Endothelial cell of umbilical vein (primary cell): Measurements from ENCODE around the gene TGM4. TPM values are rescaled to one million over a fixed set of nuclear protein-coding genes. Genes with fewer than 3 reads are reported as not detected.
A peak's percentile ranks its signal among the peaks of the same experiment; 100 is the strongest.

Experiments
- BruUV-seq: library from RNA; stranded (reverse); fragments of 400-500 nt; replicated peaks from 2 replicates; lab custom pipeline; 2021; lab: Mats Ljungman, UMichigan
- CTCF ChIA-PET: fragments of 300-600, 350-600 bp; sonication (Branson Sonifier 250); formaldehyde crosslinking; loops from one replicate; lab custom pipeline; 2021; ENCODE audit warnings: antibody characterized with exemption, inconsistent platforms; lab: Charles Lee
- POLR2A ChIA-PET: fragments of 300-600, 350-600 bp; sonication (Branson Sonifier 250); formaldehyde crosslinking; loops from one replicate; lab custom pipeline; 2021; ENCODE audit warnings: antibody characterized with exemption, inconsistent platforms; lab: Charles Lee
- DNase-seq: peaks from one replicate; pipeline ENCODE4 v3.0.0-alpha.2; 2011; ENCODE audit warnings: low read depth, low spot score
- FAIRE-seq: peaks from 2 replicates; lab custom pipeline; 2011; peaks lifted over from hg19 to GRCh38; lab: Jason Lieb, UNC
- H2AFZ ChIP-seq: 2 replicates; pipeline ENCODE4 v1.6.0; 2012; ENCODE audit warnings: low read depth, low read length, control low read depth, inconsistent platforms
- H3K27ac ChIP-seq: 2 replicates; pipeline ENCODE4 v1.5.1; 2011; ENCODE audit warnings: low read depth, mild to moderate bottlenecking, control low read depth, low read length, moderate library complexity; ENCODE audit not compliant: insufficient read depth
- H3K27me3 ChIP-seq, 2 experiments: 2 replicates each; pipeline versions ENCODE4 v1.6.0 to v1.6.1; 2011; ENCODE audit warnings: low read length in 2 of 2, mixed read lengths in 1 of 2; ENCODE audit not compliant: control insufficient read depth in 2 of 2, insufficient read depth in 2 of 2
- H3K36me3 ChIP-seq, 2 experiments: 2 replicates in 1 of 2; 3 replicates in 1 of 2; pipeline ENCODE4 v1.5.1; 2011; ENCODE audit warnings: low read length in 2 of 2, mild to moderate bottlenecking in 1 of 2, moderate library complexity in 1 of 2; ENCODE audit not compliant: control insufficient read depth in 2 of 2, insufficient read depth in 2 of 2; ENCODE audit errors: extremely low read depth in 1 of 2
- H3K4me1 ChIP-seq: 3 replicates; pipeline ENCODE4 v1.5.1; 2011; ENCODE audit warnings: mild to moderate bottlenecking, low read length; ENCODE audit not compliant: control insufficient read depth, insufficient read depth; ENCODE audit errors: extremely low read depth
- H3K4me2 ChIP-seq: 2 replicates; pipeline ENCODE4 v1.6.1; 2011; ENCODE audit warnings: low read length, control low read depth, mixed read lengths; ENCODE audit not compliant: insufficient read depth
- H3K4me3 ChIP-seq, 3 experiments: fragments of 200-600 bp in 1 of 3; sonication (generic), shearing (Covaris generic) in 1 of 3; replicated peaks in 1 of 3; 2 replicates each; pipeline ENCODE4 v1.5.1; 2011 to 2016; ENCODE audit warnings: control low read depth in 3 of 3, low read length in 3 of 3, mild to moderate bottlenecking in 2 of 3, inconsistent platforms in 1 of 3, low read depth in 1 of 3, moderate library complexity in 1 of 3; ENCODE audit not compliant: insufficient read depth in 1 of 3
- H3K79me2 ChIP-seq: 2 replicates; pipeline ENCODE4 v1.6.0; 2012; ENCODE audit warnings: low read length, inconsistent platforms; ENCODE audit not compliant: control insufficient read depth, insufficient read depth
- H3K9ac ChIP-seq: replicated peaks from 2 replicates; pipeline ENCODE3; 2011; ENCODE audit warnings: low read length, control low read depth; ENCODE audit not compliant: insufficient read depth; ENCODE audit errors: extremely low read depth
- H3K9me1 ChIP-seq: replicated peaks from 3 replicates; pipeline ENCODE4 v1.6.0; 2011; ENCODE audit warnings: mild to moderate bottlenecking, low read length; ENCODE audit not compliant: control insufficient read depth, insufficient read depth; ENCODE audit errors: extremely low read depth
- H3K9me3 ChIP-seq: replicated peaks from 2 replicates; pipeline ENCODE4 v1.5.1; 2012; ENCODE audit warnings: low read length, inconsistent platforms; ENCODE audit not compliant: control insufficient read depth, insufficient read depth
- H4K20me1 ChIP-seq: replicated peaks from 2 replicates; pipeline ENCODE3; 2011; ENCODE audit warnings: mild to moderate bottlenecking, low read length; ENCODE audit not compliant: control insufficient read depth, insufficient read depth; ENCODE audit errors: extremely low read depth
- EZH2 ChIP-seq: IDR thresholded peaks from 2 replicates; pipeline ENCODE4 v1.6.1; 2012; ENCODE audit warnings: borderline replicate concordance, low read depth, mild to moderate bottlenecking, moderate library complexity, low read length, inconsistent platforms; ENCODE audit not compliant: severe bottlenecking
- FOS ChIP-seq: IDR thresholded peaks from 2 replicates; pipeline ENCODE4 v1.6.1; 2011; ENCODE audit warnings: mild to moderate bottlenecking, low read length, moderate library complexity, borderline replicate concordance; ENCODE audit not compliant: insufficient read depth
- GATA2 ChIP-seq: IDR thresholded peaks from 2 replicates; pipeline ENCODE4 v1.7.0; 2011; ENCODE audit warnings: low read depth, mild to moderate bottlenecking, moderate library complexity, mixed read lengths, low read length; ENCODE audit not compliant: insufficient read length, insufficient read depth
- JUN ChIP-seq: IDR thresholded peaks from 2 replicates; pipeline ENCODE4 v1.6.1; 2011; ENCODE audit warnings: borderline replicate concordance, low read depth; ENCODE audit not compliant: insufficient read length, insufficient read depth
- MYC ChIP-seq: IDR thresholded peaks from one replicate; pipeline ENCODE4 v1.6.1; 2011; ENCODE audit warnings: mild to moderate bottlenecking, low read depth, low read length
- POLR2A ChIP-seq: IDR thresholded peaks from 2 replicates; pipeline ENCODE4 v1.6.1; 2012; ENCODE audit warnings: low read depth, mild to moderate bottlenecking, control low read depth, low read length
- POLR2AphosphoS5 ChIP-seq: IDR thresholded peaks from 2 replicates; pipeline ENCODE4 v1.6.1; 2012; ENCODE audit warnings: low read depth, mild to moderate bottlenecking, control low read depth, low read length, moderate library complexity; ENCODE audit not compliant: insufficient read depth
- dilution Hi-C: fragments of 300-500 bp; cut with MboI; formaldehyde crosslinking; loops from one replicate; pipeline ENCODE4 v1.15.0; 2019; ENCODE audit warnings: low sequenced_read_pairs; ENCODE audit not compliant: extremely low pct_ligation_motif_present
- intact Hi-C: fragments of 100-400 bp; cut with micrococcal nuclease; formaldehyde crosslinking; loops from one replicate; pipeline ENCODE4 v1.10.0; 2022
- polyA plus RNA-seq, 4 experiments: library from polyadenylated mRNA; depleted of rRNA in 3 of 4; stranded (reverse) in 3 of 4; unstranded in 1 of 4; fragments of >200 nt; gene quantifications; 2 replicates each; pipeline versions ENCODE4 v1.2.1 to v1.2.3, GENCODE V29; 2011 to 2012; ENCODE audit warnings: missing spikeins in 1 of 4
- total RNA-seq: library from RNA; stranded (reverse); gene quantifications from 2 replicates; pipeline ENCODE4 v1.2.3, GENCODE V29; 2021
- TF ChIP-seq, protein P1 (sequence below): IDR thresholded peaks from 2 replicates; pipeline ENCODE4 v1.6.1; 2011; ENCODE audit not compliant: insufficient read depth, insufficient read length
- TF ChIP-seq, protein P2 (sequence below), 2 donors: IDR thresholded peaks; 1 replicate in 1 of 2; 2 replicates in 1 of 2; pipeline ENCODE4 v1.5.1; 2011; ENCODE audit warnings: low read length in 2 of 2, mild to moderate bottlenecking in 2 of 2, moderate library complexity in 2 of 2, control low read depth in 1 of 2, inconsistent platforms in 1 of 2, low read depth in 1 of 2; ENCODE audit not compliant: insufficient read depth in 1 of 2; ENCODE audit errors: extremely low read depth in 1 of 2

Gene TGM4
- total and polyA plus RNA-seq, 2 donors (not counting 3 experiments of a cell fraction or from before 2014, with no cell fraction given): 0.11 to 0.24 TPM

DNA sequence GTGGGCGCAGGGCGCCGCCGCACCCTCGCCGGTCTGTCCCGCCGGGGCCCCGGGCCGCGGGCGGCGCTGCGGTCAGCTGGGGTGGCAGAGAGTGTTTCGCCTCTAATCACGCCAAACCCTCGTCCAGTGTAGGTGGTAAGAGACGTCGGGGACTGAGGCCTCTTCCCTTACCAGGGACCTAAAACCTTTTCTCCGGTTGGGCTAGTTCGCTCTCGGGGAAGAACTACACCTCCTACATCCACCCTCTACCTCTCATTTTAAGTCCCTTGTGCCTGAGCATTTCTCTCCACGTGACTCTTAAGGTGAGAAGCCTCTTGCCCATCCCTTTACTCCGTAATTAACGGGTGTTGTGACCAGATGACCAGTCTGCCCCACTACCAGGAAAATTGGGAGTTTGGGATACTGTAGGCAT, 12.2 kb upstream of the TGM4 start:
- ChIA-PET CTCF (no interaction called here), POLR2A (interaction anchor here (0.8 to 1.0 kb wide), 2 partner anchors 20 to 72 kb away, joined by 3 to 4 read pairs; no protein-coding TSS in a partner anchor)
- Histone ChIP-seq H3K4me1 (peaks cover 7% of the 10 kb centered on the region), H3K9ac (peak overlapping the region; percentile 95), H3K9me1 (no peaks in the 10 kb centered on the region), H3K27ac (peak overlapping the region; percentile 71), H3K4me2 (peak overlapping the region; percentile 99), H4K20me1 (no peaks in the 10 kb centered on the region), H2AFZ (peak overlapping the region; percentile 92), H3K9me3 (no peaks in the 10 kb centered on the region), H3K27me3 (no peaks in the 10 kb centered on the region), H3K36me3 (no peaks in the 10 kb centered on the region), H3K79me2 (peaks cover 6% of the 10 kb centered on the region), H3K4me3 (peak overlapping the region; percentile 66 to 88 (median 72))
- FAIRE-seq (peak; percentile 58), DNase-seq (peak; percentile 47)
- BruUV-seq: no TSS peak
- dilution Hi-C loops: no loop called here
- TF ChIP-seq JUN (no peak), MYC (no peak), POLR2AphosphoS5 (no peak), GATA2 (no peak), FOS (no peak), POLR2A (no peak)
- TF ChIP-seq, protein P1, sequence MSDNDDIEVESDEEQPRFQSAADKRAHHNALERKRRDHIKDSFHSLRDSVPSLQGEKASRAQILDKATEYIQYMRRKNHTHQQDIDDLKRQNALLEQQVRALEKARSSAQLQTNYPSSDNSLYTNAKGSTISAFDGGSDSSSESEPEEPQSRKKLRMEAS: peak; percentile 25
- intact Hi-C loops: no loop called here

DNA sequence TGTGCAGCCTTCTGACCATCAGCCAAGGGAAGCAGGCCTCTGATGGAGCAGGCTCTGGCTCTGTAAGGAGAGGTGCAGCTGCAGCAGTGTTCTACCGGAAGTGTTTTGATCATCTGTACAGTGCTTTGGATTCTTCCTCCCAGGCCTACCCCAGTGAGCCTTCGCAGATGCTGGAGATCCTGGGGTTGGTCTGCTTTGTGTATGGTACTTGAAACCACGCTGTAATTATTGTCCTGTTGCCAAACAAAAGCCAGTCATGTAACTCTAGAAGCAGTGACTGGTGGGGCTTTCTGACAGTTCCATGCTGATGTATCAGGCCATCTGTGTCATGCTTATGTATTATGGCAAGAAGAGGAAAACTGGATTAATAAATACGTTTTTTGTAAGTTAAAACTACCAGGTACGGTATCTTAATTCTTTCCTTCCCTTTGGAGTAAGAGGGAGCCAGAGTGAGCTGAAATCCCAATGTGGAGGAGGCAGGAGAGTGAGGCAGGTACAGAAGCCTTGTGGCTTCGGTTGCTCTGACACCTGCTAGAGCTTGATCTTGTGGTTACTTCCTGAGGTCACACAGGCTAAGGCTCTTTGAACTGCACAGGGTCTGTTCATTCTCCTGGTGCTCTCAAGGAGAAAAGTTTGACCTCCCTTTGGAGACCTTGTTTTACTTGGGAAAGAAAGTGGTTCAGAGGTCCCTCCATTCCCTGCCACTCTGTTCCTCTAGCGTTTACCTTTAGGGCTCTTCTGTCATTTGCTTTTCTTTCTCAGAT, 9.0 kb upstream of the TGM4 start:
- no TSS peak for BruUV-seq
- DNase-seq: no peak
- H3K9me3 ChIP-seq: no peaks in the 10 kb centered on the region
- H4K20me1 ChIP-seq: no peaks in the 10 kb centered on the region
- H3K79me2 ChIP-seq: peaks cover 6% of the 10 kb centered on the region
- H3K9me1 ChIP-seq: no peaks in the 10 kb centered on the region
- POLR2A ChIA-PET: no interaction called here
- FAIRE-seq: no peak
- peaks cover 7% of the 10 kb centered on the region for H3K4me1 ChIP-seq
- no peak overlapping the region for H3K9ac ChIP-seq
- H3K4me2 ChIP-seq: no peak overlapping the region
- H3K27me3 ChIP-seq: no peaks in the 10 kb centered on the region
- CTCF ChIA-PET: no interaction called here
- H3K4me3 ChIP-seq: no peak overlapping the region
- dilution Hi-C loops (no loop called here), intact Hi-C loops (no loop called here)
- H2AFZ ChIP-seq: no peak overlapping the region
- no peaks in the 10 kb centered on the region for H3K36me3 ChIP-seq
- TF ChIP-seq POLR2AphosphoS5 (no peak), JUN (no peak), POLR2A (no peak), MYC (no peak), EZH2 (no peak), FOS (no peak), GATA2 (no peak)
- TF ChIP-seq, protein P1: no peak
- TF ChIP-seq, protein P2, sequence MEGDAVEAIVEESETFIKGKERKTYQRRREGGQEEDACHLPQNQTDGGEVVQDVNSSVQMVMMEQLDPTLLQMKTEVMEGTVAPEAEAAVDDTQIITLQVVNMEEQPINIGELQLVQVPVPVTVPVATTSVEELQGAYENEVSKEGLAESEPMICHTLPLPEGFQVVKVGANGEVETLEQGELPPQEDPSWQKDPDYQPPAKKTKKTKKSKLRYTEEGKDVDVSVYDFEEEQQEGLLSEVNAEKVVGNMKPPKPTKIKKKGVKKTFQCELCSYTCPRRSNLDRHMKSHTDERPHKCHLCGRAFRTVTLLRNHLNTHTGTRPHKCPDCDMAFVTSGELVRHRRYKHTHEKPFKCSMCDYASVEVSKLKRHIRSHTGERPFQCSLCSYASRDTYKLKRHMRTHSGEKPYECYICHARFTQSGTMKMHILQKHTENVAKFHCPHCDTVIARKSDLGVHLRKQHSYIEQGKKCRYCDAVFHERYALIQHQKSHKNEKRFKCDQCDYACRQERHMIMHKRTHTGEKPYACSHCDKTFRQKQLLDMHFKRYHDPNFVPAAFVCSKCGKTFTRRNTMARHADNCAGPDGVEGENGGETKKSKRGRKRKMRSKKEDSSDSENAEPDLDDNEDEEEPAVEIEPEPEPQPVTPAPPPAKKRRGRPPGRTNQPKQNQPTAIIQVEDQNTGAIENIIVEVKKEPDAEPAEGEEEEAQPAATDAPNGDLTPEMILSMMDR (IDR thresholded peaks at IDR 0.05; ENCODE audit: extremely low read depth in 1 of 2, insufficient read depth in 1 of 2, low read depth in 1 of 2, low read length in 2 of 2): no peak
- no peak overlapping the region for H3K27ac ChIP-seq
